ENCODE results near the gene QSOX1.

DNA sequence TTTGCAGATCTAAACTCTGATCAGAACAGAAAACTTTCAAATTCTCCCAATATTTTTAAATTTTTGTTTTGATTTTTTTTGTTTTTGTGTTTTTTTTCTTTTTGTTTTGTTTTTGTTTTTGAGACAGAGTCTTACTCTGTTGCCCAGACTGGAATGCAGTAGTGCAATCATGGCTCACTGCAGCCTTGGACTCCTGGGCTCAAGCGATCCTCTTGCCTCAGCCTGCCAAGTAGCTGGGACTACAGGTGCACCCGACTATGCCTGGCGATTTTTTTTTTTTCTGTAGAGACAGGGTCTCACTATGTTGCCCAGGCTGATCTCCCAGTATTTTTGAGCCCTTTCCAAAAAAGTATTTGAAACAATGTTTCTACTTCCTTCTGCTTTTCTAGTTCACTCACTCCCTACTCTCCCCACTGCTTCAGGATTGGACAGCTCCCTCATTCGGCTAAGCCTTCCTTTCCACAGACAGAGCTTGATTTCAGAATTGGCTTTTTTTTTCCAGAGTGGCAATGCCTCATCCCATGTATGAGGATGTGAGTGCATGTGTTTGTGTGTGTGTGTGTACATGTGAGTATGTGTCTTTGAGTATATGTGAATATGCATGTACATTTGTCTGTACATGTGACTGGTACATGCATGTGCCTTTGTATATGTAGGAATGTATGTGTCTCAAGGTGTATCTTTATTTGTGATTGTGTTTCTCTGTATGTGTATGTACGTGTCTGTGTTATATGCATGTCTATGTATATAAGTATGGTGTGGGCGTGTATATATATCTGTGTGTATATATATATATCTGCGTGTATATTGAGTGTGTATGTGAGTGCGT lies 87.3 kb downstream of the QSOX1 start:
- no peak for TF ChIP-seq POLR2A (IDR thresholded peaks at IDR 0.05; ENCODE audit: low read depth, low read length)
- no peak for TF ChIP-seq POLR2AphosphoS5 (IDR thresholded peaks at IDR 0.05; ENCODE audit: low read depth, low read length)
- TF ChIP-seq TAF1 (IDR thresholded peaks at IDR 0.05; ENCODE audit: low read depth, low read length): no peak
